ENCODE data around the gene ATP6V1C2.

The ATP6V1C2 gene

GRCh38 chr2:10759151-10759714 is 37.8 kb downstream of the ATP6V1C2 start:
- no peak overlapping the region for H3K27ac ChIP-seq
- TF ChIP-seq ZFX (IDR thresholded peaks at IDR 0.05; ENCODE audit: borderline replicate concordance) = no peak
- TF ChIP-seq, protein P1, sequence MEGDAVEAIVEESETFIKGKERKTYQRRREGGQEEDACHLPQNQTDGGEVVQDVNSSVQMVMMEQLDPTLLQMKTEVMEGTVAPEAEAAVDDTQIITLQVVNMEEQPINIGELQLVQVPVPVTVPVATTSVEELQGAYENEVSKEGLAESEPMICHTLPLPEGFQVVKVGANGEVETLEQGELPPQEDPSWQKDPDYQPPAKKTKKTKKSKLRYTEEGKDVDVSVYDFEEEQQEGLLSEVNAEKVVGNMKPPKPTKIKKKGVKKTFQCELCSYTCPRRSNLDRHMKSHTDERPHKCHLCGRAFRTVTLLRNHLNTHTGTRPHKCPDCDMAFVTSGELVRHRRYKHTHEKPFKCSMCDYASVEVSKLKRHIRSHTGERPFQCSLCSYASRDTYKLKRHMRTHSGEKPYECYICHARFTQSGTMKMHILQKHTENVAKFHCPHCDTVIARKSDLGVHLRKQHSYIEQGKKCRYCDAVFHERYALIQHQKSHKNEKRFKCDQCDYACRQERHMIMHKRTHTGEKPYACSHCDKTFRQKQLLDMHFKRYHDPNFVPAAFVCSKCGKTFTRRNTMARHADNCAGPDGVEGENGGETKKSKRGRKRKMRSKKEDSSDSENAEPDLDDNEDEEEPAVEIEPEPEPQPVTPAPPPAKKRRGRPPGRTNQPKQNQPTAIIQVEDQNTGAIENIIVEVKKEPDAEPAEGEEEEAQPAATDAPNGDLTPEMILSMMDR (IDR thresholded peaks at IDR 0.05) = no peak

GRCh38 chr2:10760794-10761504 is 39.5 kb downstream of the ATP6V1C2 start:
- TF ChIP-seq, protein P1 (IDR thresholded peaks at IDR 0.05) = no peak
- no peak for TF ChIP-seq ZFX (IDR thresholded peaks at IDR 0.05; ENCODE audit: borderline replicate concordance)
- H3K27ac ChIP-seq = no peak overlapping the region

- no peak for TF ChIP-seq ZFX (IDR thresholded peaks at IDR 0.05; ENCODE audit: borderline replicate concordance)
- TF ChIP-seq, protein P1 (IDR thresholded peaks at IDR 0.05) = no peak
- no peak overlapping the region for H3K27ac ChIP-seq
Measured at GRCh38 chr2:10761591-10761990, 40.2 kb downstream of the ATP6V1C2 start.

- TF ChIP-seq, protein P1 (IDR thresholded peaks at IDR 0.05) = no peak
- no peak overlapping the region for H3K27ac ChIP-seq
Measured at GRCh38 chr2:10762651-10763460, 41.4 kb downstream of the ATP6V1C2 start.

- no peak for TF ChIP-seq ZFX (IDR thresholded peaks at IDR 0.05; ENCODE audit: borderline replicate concordance)
- TF ChIP-seq, protein P1 (IDR thresholded peaks at IDR 0.05) = no peak
- no peak overlapping the region for H3K27ac ChIP-seq
Measured at GRCh38 chr2:10763461-10763800, 42.0 kb downstream of the ATP6V1C2 start.

- TF ChIP-seq ZFX (IDR thresholded peaks at IDR 0.05; ENCODE audit: borderline replicate concordance) = no peak
- TF ChIP-seq, protein P1 (IDR thresholded peaks at IDR 0.05) = no peak
- H3K27ac ChIP-seq = no peak overlapping the region
Measured at GRCh38 chr2:10764096-10764785, 42.8 kb downstream of the ATP6V1C2 start.
